H1 (cell line): Measurements from ENCODE around the gene LTBP1. TPM values are rescaled to one million over a fixed set of nuclear protein-coding genes. Genes with fewer than 3 reads are reported as not detected.

Source experiments
- CTCF ChIA-PET: fragments of 300-600 bp; sonication (Branson Sonifier 250); formaldehyde crosslinking; loops from one replicate; lab custom pipeline; 2021; ENCODE audit not compliant: partially characterized antibody; lab: Charles Lee
- POLR2A ChIA-PET: fragments of 300-600 bp; sonication (Branson Sonifier 250); formaldehyde crosslinking; loops from one replicate; lab custom pipeline; 2021; ENCODE audit warnings: inconsistent platforms; ENCODE audit not compliant: partially characterized antibody; lab: Charles Lee
- DNase-seq, 2 experiments: peaks; one replicate each; pipeline versions ENCODE4 v3.0.0 to v3.0.0-alpha.2; 2010 to 2022; ENCODE audit warnings: low spot score in 2 of 2, low read depth in 1 of 2, mixed read lengths in 1 of 2
- FAIRE-seq: peaks from 2 replicates; lab custom pipeline; 2011; peaks lifted over from hg19 to GRCh38; lab: Jason Lieb, UNC
- H2AFZ ChIP-seq: 2 replicates; pipeline ENCODE4 v1.8.1; 2012; ENCODE audit warnings: low read length, inconsistent platforms
- H2AK5ac ChIP-seq: 2 replicates; pipeline ENCODE4 v1.6.1; 2013; ENCODE audit warnings: low read depth, low read length
- H2BK120ac ChIP-seq: replicated peaks from 2 replicates; pipeline ENCODE3; 2013; ENCODE audit warnings: low read depth, low read length, inconsistent platforms
- H2BK12ac ChIP-seq: 2 replicates; pipeline ENCODE4 v1.6.1; 2013; ENCODE audit warnings: low read depth, low read length
- H2BK15ac ChIP-seq: 2 replicates; pipeline ENCODE4 v1.6.1; 2013; ENCODE audit warnings: low read length
- H2BK20ac ChIP-seq: 2 replicates; pipeline ENCODE4 v1.6.1; 2013; ENCODE audit warnings: low read length
- H2BK5ac ChIP-seq: 2 replicates; pipeline ENCODE4 v1.6.1; 2013; ENCODE audit warnings: low read depth, low read length
- H3K14ac ChIP-seq: 2 replicates; pipeline ENCODE4 v1.6.1; 2013; ENCODE audit warnings: inconsistent platforms; ENCODE audit not compliant: insufficient read length
- H3K18ac ChIP-seq: 2 replicates; pipeline ENCODE4 v1.6.1; 2013; ENCODE audit warnings: low read length; ENCODE audit errors: extremely low read depth
- H3K23ac ChIP-seq: 2 replicates; pipeline ENCODE4 v1.6.1; 2013; ENCODE audit warnings: inconsistent platforms; ENCODE audit not compliant: insufficient read length
- H3K23me2 ChIP-seq: 2 replicates; pipeline ENCODE4 v1.6.1; 2013; ENCODE audit warnings: low read depth, low read length
- H3K27ac ChIP-seq: 2 replicates; pipeline ENCODE4 v1.6.1; 2011; ENCODE audit warnings: low read depth, low read length, inconsistent platforms
- H3K27me3 ChIP-seq, 4 experiments: replicated peaks in 1 of 4; 1 replicate in 1 of 4; 2 replicates in 3 of 4; pipeline versions ENCODE4 v1.6.1 to v1.8.1; 2011 to 2013; ENCODE audit warnings: low read length in 3 of 4, mild to moderate bottlenecking in 3 of 4, inconsistent platforms in 2 of 4, mixed read lengths in 2 of 4, moderate library complexity in 1 of 4; ENCODE audit not compliant: control insufficient read depth in 3 of 4, insufficient read depth in 3 of 4; ENCODE audit errors: extremely low read depth in 1 of 4
- H3K36me3 ChIP-seq, 4 experiments: 2 replicates each; pipeline versions ENCODE4 v1.6.1 to v1.8.1; 2011 to 2013; ENCODE audit warnings: mild to moderate bottlenecking in 4 of 4, low read length in 3 of 4, moderate library complexity in 2 of 4, control low read depth in 1 of 4, inconsistent platforms in 1 of 4; ENCODE audit not compliant: insufficient read depth in 4 of 4, control insufficient read depth in 2 of 4
- H3K4ac ChIP-seq: replicated peaks from 2 replicates; pipeline ENCODE3; 2013; ENCODE audit warnings: low read length, low read depth, mixed read lengths, inconsistent platforms; ENCODE audit not compliant: insufficient read length
- H3K4me1 ChIP-seq, 4 experiments: replicated peaks in 1 of 4; 1 replicate in 1 of 4; 2 replicates in 3 of 4; pipeline versions ENCODE4 v1.6.1 to v1.8.1; 2011 to 2013; ENCODE audit warnings: low read length in 3 of 4, inconsistent platforms in 2 of 4, mixed read lengths in 1 of 4; ENCODE audit not compliant: insufficient read depth in 4 of 4, control insufficient read depth in 3 of 4
- H3K4me2 ChIP-seq, 2 experiments: 2 replicates each; pipeline versions ENCODE4 v1.6.1 to v1.8.1; 2011 to 2013; ENCODE audit warnings: low read depth in 2 of 2, low read length in 2 of 2, control low read depth in 1 of 2, inconsistent platforms in 1 of 2, mild to moderate bottlenecking in 1 of 2; ENCODE audit not compliant: insufficient read depth in 1 of 2
- H3K4me3 ChIP-seq, 4 experiments: fragments of 200-600, 300-600 bp in 1 of 4; sonication (generic), shearing (Covaris generic), sonication (Bioruptor Twin) in 1 of 4; 2 replicates each; pipeline versions ENCODE4 v1.5.1 to v1.8.1; 2011 to 2016; ENCODE audit warnings: low read length in 4 of 4, low read depth in 3 of 4, control low read depth in 2 of 4, inconsistent platforms in 2 of 4, mild to moderate bottlenecking in 2 of 4, mixed read lengths in 1 of 4, moderate library complexity in 1 of 4; ENCODE audit not compliant: insufficient read depth in 2 of 4; ENCODE audit errors: extremely low read depth in 1 of 4
- H3K56ac ChIP-seq: replicated peaks from 2 replicates; pipeline ENCODE3; 2013; ENCODE audit warnings: low read depth, mild to moderate bottlenecking, mixed read lengths, low read length, inconsistent platforms; ENCODE audit not compliant: insufficient read length
- H3K79me1 ChIP-seq: 2 replicates; pipeline ENCODE4 v1.6.1; 2013; ENCODE audit warnings: low read depth, low read length, control low read depth
- H3K79me2 ChIP-seq, 2 experiments: 2 replicates each; pipeline versions ENCODE4 v1.6.1 to v1.8.1; 2012 to 2013; ENCODE audit warnings: low read length in 2 of 2, mild to moderate bottlenecking in 2 of 2, inconsistent platforms in 1 of 2; ENCODE audit not compliant: insufficient read depth in 2 of 2, control insufficient read depth in 1 of 2
- H3K9ac ChIP-seq, 4 experiments: replicated peaks in 1 of 4; 1 replicate in 1 of 4; 2 replicates in 3 of 4; pipeline versions ENCODE4 v1.6.1 to v1.8.1; 2011 to 2013; ENCODE audit warnings: low read depth in 3 of 4, low read length in 3 of 4, control low read depth in 2 of 4, mild to moderate bottlenecking in 2 of 4, moderate library complexity in 2 of 4, inconsistent platforms in 1 of 4; ENCODE audit errors: extremely low read depth in 1 of 4
- H3K9me3 ChIP-seq, 2 experiments: 2 replicates each; pipeline versions ENCODE4 v1.6.1 to v1.8.1; 2012 to 2013; ENCODE audit warnings: mild to moderate bottlenecking in 2 of 2, moderate library complexity in 2 of 2, control low read depth in 1 of 2, inconsistent platforms in 1 of 2, low read depth in 1 of 2, low read length in 1 of 2, mixed read lengths in 1 of 2; ENCODE audit not compliant: insufficient read depth in 2 of 2
- H4K20me1 ChIP-seq, 2 experiments: replicated peaks in 1 of 2; 2 replicates each; pipeline versions ENCODE3 to v1.8.1; 2011 to 2013; ENCODE audit warnings: inconsistent platforms in 2 of 2, low read length in 2 of 2, mild to moderate bottlenecking in 1 of 2; ENCODE audit not compliant: insufficient read depth in 2 of 2, control insufficient read depth in 1 of 2
- H4K5ac ChIP-seq: 2 replicates; pipeline ENCODE4 v1.6.1; 2013; ENCODE audit warnings: low read length, low read depth, mixed read lengths, inconsistent platforms; ENCODE audit not compliant: insufficient read length
- H4K8ac ChIP-seq: 2 replicates; pipeline ENCODE4 v1.8.0; 2013; ENCODE audit warnings: mild to moderate bottlenecking, moderate library complexity, low read length, inconsistent platforms; ENCODE audit not compliant: insufficient read depth; ENCODE audit errors: extremely low read depth
- H4K91ac ChIP-seq: replicated peaks from 2 replicates; pipeline ENCODE3; 2013; ENCODE audit warnings: low read length, mixed read lengths, inconsistent platforms; ENCODE audit not compliant: insufficient read length
- BACH1 ChIP-seq: IDR thresholded peaks from 2 replicates; pipeline ENCODE4 v1.6.1; 2012; ENCODE audit warnings: low read length, improper control_type of control experiment
- KDM5A ChIP-seq: fragments of 200-600 bp; IDR thresholded peaks from 2 replicates; pipeline ENCODE4 v1.7.1; 2012; ENCODE audit warnings: mild to moderate bottlenecking, low read length, inconsistent platforms, mixed read lengths
- MAFK ChIP-seq: IDR thresholded peaks from 2 replicates; pipeline ENCODE4 v1.6.1; 2012; ENCODE audit warnings: low read depth, mild to moderate bottlenecking, improper control_type of control experiment, low read length
- NANOG ChIP-seq: IDR thresholded peaks from 2 replicates; pipeline ENCODE4 v1.6.1; 2011; ENCODE audit warnings: low read length, low read depth, mild to moderate bottlenecking, inconsistent platforms; ENCODE audit not compliant: insufficient read depth, poor library complexity, severe bottlenecking
- PHF8 ChIP-seq: fragments of 200-600 bp; sonication (generic); conservative IDR thresholded peaks from 2 replicates; pipeline ENCODE4 v1.7.1; 2012; ENCODE audit warnings: low read depth, mild to moderate bottlenecking, inconsistent platforms, low read length, moderate library complexity
- RNF2 ChIP-seq: fragments of 200-900, 300-1000 bp; sonication (generic); IDR thresholded peaks from 2 replicates; pipeline ENCODE4 v1.7.1; 2016; ENCODE audit warnings: borderline replicate concordance, low read depth, mild to moderate bottlenecking, antibody characterized with exemption, low read length; ENCODE audit not compliant: poor library complexity, severe bottlenecking; ENCODE audit errors: missing control alignments
- SIRT6 ChIP-seq: IDR thresholded peaks from one replicate; pipeline ENCODE4 v1.7.1; 2012; ENCODE audit warnings: low read length, inconsistent platforms
- SIX5 ChIP-seq: IDR thresholded peaks from 2 replicates; pipeline ENCODE4 v1.6.1; 2011; ENCODE audit warnings: mild to moderate bottlenecking, low read depth, low read length
- SP1 ChIP-seq: IDR thresholded peaks from 2 replicates; pipeline ENCODE4 v1.6.1; 2011; ENCODE audit warnings: low read depth, low read length
- SP2 ChIP-seq: IDR thresholded peaks from 2 replicates; pipeline ENCODE4 v1.6.1; 2012; ENCODE audit warnings: mild to moderate bottlenecking, low read length, inconsistent platforms
- SP4 ChIP-seq: IDR thresholded peaks from 2 replicates; pipeline ENCODE4 v1.6.1; 2012; ENCODE audit warnings: low read length, inconsistent platforms
- TAF1 ChIP-seq: IDR thresholded peaks from 2 replicates; pipeline ENCODE4 v1.6.1; 2011; ENCODE audit warnings: mild to moderate bottlenecking, low read depth, low read length
- TEAD4 ChIP-seq: IDR thresholded peaks from 2 replicates; pipeline ENCODE4 v1.6.1; 2012; ENCODE audit warnings: low read depth, low read length, inconsistent platforms, mixed read lengths
- WGBS, 2 experiments: shearing (Covaris generic) in 1 of 2; methylation state at CpG; one replicate each; pipeline versions ENCODE4 v1.1.6 to v1.1.7; 2013 to 2015; ENCODE audit warnings: low lambda C conversion rate in 2 of 2, mixed read lengths in 2 of 2, inconsistent platforms in 1 of 2, low coverage in 1 of 2, missing lambda C conversion rate in 1 of 2; ENCODE audit not compliant: insufficient replicate concordance in 2 of 2, insufficient coverage in 1 of 2, insufficient read length in 1 of 2; ENCODE audit errors: extremely low coverage in 1 of 2, missing lambda C conversion rate in 1 of 2; 5-methylcytosine and 5-hydroxymethylcytosine counted together
- polyA plus RNA-seq, 7 experiments: library from polyadenylated mRNA; depleted of rRNA in 3 of 7; stranded (reverse) in 5 of 7; unstranded in 2 of 7; fragments of >200 nt in 5 of 7; fragments of 200-250 nt in 2 of 7; gene quantifications; 1 replicate in 5 of 7; 2 replicates in 1 of 7; 4 replicates in 1 of 7; pipeline versions ENCODE4 v1.2.1 to v1.2.3, GENCODE V29; 2011 to 2013; ENCODE audit warnings: missing spikeins in 2 of 7, mixed read lengths in 2 of 7
- total RNA-seq: library from RNA; stranded (reverse); fragmentation: NEBNext Ultra II Directional; extraction: Animal tissue kit (Norgen Biotek cat#: 25700); gene quantifications from 2 replicates; pipeline ENCODE4 v1.2.1, GENCODE V29; 2021
- TF ChIP-seq, protein P1 (sequence below): IDR thresholded peaks from 2 replicates; pipeline ENCODE4 v1.6.1; 2012; ENCODE audit warnings: inconsistent platforms

The LTBP1 gene
- total and polyA plus RNA-seq, 2 of the 8 experiments (the other 6 are each of a cell fraction or from before 2014, with no cell fraction given): 15.4 to 24.7 TPM

GRCh38 chr2:33002863-33003262, 56.1 kb downstream of the LTBP1 start:
- Histone ChIP-seq H3K56ac (no peak overlapping the region), H2BK15ac (no peak overlapping the region), H3K4me3 (no peak overlapping the region), H3K27me3 (peaks cover 0 to 2% (median 0%) of the 10 kb centered on the region in 4 experiments; a peak in 1 of 7 replicates), H3K23ac (no peak overlapping the region), H2BK12ac (no peak overlapping the region), H2BK5ac (no peak overlapping the region), H3K79me1 (no peaks in the 10 kb centered on the region; the same call in 1 of the 2 replicates), H3K36me3 (no peaks in the 10 kb centered on the region), H4K91ac (no peak overlapping the region), H4K20me1 (no peaks in the 10 kb centered on the region), H3K79me2 (no peaks in the 10 kb centered on the region), H3K23me2 (no peaks in the 10 kb centered on the region), H4K8ac (no peak overlapping the region), H3K4ac (no peak overlapping the region), H3K9ac (no peak overlapping the region), H2BK20ac (no peak overlapping the region), H4K5ac (no peak overlapping the region), H2AFZ (no peak overlapping the region), H3K4me1 (no peaks in the 10 kb centered on the region), H2BK120ac (no peak overlapping the region), H3K18ac (no peak overlapping the region), H3K4me2 (no peak overlapping the region), H3K9me3 (no peaks in the 10 kb centered on the region), H3K14ac (no peak overlapping the region), H3K27ac (no peak overlapping the region), H2AK5ac (no peak overlapping the region)
- FAIRE-seq (no peak), DNase-seq (no peak)
- 91% methylated on average over 11 of the region's 11 CpGs; no CpG with 5 or more reads in 1 of the 2 experiments for WGBS, 2 experiments
- TF ChIP-seq SP4: no peak
- TF ChIP-seq SP1: no peak
- no peak for TF ChIP-seq KDM5A
- no peak for TF ChIP-seq PHF8
- TF ChIP-seq, protein P1, sequence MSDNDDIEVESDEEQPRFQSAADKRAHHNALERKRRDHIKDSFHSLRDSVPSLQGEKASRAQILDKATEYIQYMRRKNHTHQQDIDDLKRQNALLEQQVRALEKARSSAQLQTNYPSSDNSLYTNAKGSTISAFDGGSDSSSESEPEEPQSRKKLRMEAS: no peak
- TF ChIP-seq RNF2: no peak
- TF ChIP-seq SP2: no peak
- no peak for TF ChIP-seq TEAD4
- TF ChIP-seq MAFK: no peak
- no peak for TF ChIP-seq SIRT6
- TF ChIP-seq BACH1: no peak
- no peak for TF ChIP-seq TAF1
- TF ChIP-seq SIX5: no peak
- TF ChIP-seq NANOG: no peak
- ChIA-PET CTCF (no interaction called here), POLR2A (interaction anchor here (0.6 kb wide), 1 partner anchor 11 kb away, joined by 3 read pairs; no protein-coding TSS in a partner anchor)
